Vagina (tissue), 2 donors: ENCODE results near the gene PRKRIP1. TPM values are rescaled to one million over a fixed set of nuclear protein-coding genes. Genes with fewer than 3 reads are reported as not detected.
"Not testable (repeated sequence)": the region's sequence is repeated elsewhere in the genome, so short reads cannot be mapped to it uniquely, and the experiment has no call there.

ENCODE experiments used
- DNase-seq, 2 donors: peaks; one replicate each; pipeline ENCODE4 v3.0.0-alpha.2; 2017; ENCODE audit errors: extremely low spot score in 2 of 2
- H3K27ac ChIP-seq: fragments of 200-600 bp; sonication (generic); one replicate; pipeline ENCODE4 v1.5.1; 2019
- H3K27me3 ChIP-seq: fragments of 200-600 bp; sonication (generic); one replicate; pipeline ENCODE4 v1.5.1; 2019
- H3K36me3 ChIP-seq, 2 donors: fragments of 200-600 bp; sonication (generic); one replicate each; pipeline ENCODE4 v1.5.1; 2017 to 2019
- H3K4me1 ChIP-seq: fragments of 200-600 bp; sonication (generic); one replicate; pipeline ENCODE4 v1.5.1; 2019
- H3K4me3 ChIP-seq, 2 donors: fragments of 200-600 bp; sonication (generic); 1 replicate in 1 of 2; 2 replicates in 1 of 2; pipeline ENCODE4 v1.5.1; 2016 to 2019
- H3K9me3 ChIP-seq: fragments of 200-600 bp; sonication (generic); one replicate; pipeline ENCODE4 v1.5.1; 2019
- POLR2A ChIP-seq, 2 donors: fragments of 450-650 bp; IDR thresholded peaks; one replicate each; pipeline ENCODE4 v1.6.1; 2017; ENCODE audit warnings: antibody characterized with exemption in 2 of 2, mild to moderate bottlenecking in 2 of 2, moderate library complexity in 2 of 2
- POLR2AphosphoS5 ChIP-seq, 2 donors: sonication (generic); formaldehyde crosslinking; IDR thresholded peaks; one replicate each; pipeline ENCODE4 v1.9.0; 2017; ENCODE audit warnings: antibody characterized with exemption in 2 of 2, mild to moderate bottlenecking in 2 of 2, low read depth in 1 of 2; ENCODE audit not compliant: insufficient read depth in 1 of 2
- intact Hi-C: fragments of 100-400 bp; cut with DNase I; formaldehyde crosslinking; loops from one replicate; pipeline ENCODE4 v1.15.1; 2023
- total RNA-seq: library from RNA; depleted of rRNA; stranded (reverse); fragments of >200 nt; gene quantifications from one replicate; pipeline ENCODE4 v1.2.3, GENCODE V29; 2016
- TF ChIP-seq, protein P1 (sequence below), 3 experiments: fragments of 450-650 bp in 2 of 3; fragments of 200-600 bp in 1 of 3; sonication (generic) in 1 of 3; IDR thresholded peaks; one replicate each; pipeline ENCODE4 v1.5.1; 2017 to 2019; ENCODE audit warnings: antibody characterized with exemption in 3 of 3, mild to moderate bottlenecking in 2 of 3, moderate library complexity in 2 of 3

Gene PRKRIP1
- total RNA-seq, 1 donor from 2014 or later: 17.4 TPM

DNA sequence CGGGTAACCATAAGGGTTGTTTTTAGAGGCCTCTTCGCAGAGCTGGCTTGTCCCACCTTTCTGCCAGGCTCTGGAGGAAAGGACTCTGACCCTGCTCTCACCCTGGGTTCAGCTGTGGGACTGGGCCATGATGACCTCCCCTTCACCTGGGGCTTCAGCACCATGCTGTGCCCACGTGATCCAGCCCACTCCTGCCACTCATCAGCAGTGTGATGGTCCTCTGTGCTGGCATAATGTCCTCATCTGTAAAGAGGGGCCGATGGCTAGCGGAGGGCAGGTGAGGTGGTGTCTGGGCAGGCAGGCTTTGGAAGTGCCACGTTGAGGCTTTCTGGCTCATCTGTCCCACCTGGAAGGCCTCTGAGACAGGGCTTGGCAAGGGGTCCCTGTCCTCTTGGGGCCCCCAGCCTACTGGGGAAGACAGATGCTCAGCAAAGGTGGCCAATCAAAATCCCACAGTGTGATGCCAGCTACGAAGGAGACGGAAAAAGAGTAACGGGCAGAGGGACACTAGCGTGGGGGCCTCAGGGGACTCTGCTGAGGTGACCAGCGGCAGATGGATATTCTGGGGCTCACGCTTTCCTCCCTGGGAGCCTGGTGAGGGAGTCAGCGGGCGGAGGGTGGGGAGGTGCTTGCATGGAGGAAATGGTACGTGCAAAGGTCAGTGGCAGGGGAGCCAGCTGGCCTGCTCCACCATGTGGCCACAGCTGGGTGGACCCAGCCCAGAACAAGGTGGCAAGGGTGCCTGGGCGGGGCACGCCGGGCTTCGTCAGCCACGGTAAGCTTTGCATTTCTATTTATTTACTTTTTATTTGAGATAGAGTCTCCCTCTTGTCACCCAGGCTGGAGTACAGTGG is 74.0 kb downstream of the PRKRIP1 start:
- H3K27me3 ChIP-seq: no peaks in the 10 kb centered on the region
- no peaks in the 10 kb centered on the region for H3K9me3 ChIP-seq
- intact Hi-C loops: no loop called here
- peaks cover 0 to 14% of the 10 kb centered on the region in 2 donors for H3K36me3 ChIP-seq
- TF ChIP-seq POLR2AphosphoS5 (IDR thresholded peaks at IDR 0.05; ENCODE audit: insufficient read depth in 1 of 2, low read depth in 1 of 2) (no peak), POLR2A (IDR thresholded peaks at IDR 0.05) (no peak)
- TF ChIP-seq, protein P1, sequence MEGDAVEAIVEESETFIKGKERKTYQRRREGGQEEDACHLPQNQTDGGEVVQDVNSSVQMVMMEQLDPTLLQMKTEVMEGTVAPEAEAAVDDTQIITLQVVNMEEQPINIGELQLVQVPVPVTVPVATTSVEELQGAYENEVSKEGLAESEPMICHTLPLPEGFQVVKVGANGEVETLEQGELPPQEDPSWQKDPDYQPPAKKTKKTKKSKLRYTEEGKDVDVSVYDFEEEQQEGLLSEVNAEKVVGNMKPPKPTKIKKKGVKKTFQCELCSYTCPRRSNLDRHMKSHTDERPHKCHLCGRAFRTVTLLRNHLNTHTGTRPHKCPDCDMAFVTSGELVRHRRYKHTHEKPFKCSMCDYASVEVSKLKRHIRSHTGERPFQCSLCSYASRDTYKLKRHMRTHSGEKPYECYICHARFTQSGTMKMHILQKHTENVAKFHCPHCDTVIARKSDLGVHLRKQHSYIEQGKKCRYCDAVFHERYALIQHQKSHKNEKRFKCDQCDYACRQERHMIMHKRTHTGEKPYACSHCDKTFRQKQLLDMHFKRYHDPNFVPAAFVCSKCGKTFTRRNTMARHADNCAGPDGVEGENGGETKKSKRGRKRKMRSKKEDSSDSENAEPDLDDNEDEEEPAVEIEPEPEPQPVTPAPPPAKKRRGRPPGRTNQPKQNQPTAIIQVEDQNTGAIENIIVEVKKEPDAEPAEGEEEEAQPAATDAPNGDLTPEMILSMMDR (IDR thresholded peaks at IDR 0.05): no peak
- H3K4me3 ChIP-seq: no peak overlapping the region
- no peak overlapping the region for H3K27ac ChIP-seq
- peaks cover 11% of the 10 kb centered on the region for H3K4me1 ChIP-seq
- DNase-seq: no peak

DNA sequence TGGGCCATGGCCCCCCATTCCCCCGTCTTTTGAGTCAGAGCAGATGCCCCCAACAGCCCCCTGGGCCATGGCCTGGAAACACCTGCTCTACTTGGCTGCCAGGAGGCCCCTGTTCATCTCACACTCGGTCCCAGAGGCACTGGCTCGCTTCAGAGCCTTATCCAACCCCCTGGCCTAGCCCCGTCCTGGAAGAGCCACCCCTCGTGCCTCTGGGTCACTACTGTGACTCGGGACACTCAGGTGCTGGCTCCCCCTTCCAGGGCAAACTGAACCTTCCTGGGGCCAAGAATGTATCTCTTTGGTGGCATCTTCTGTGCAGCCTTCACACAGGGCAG is 75.6 kb downstream of the PRKRIP1 start:
- intact Hi-C loops: no loop called here
- Histone ChIP-seq H3K27me3 (no peaks in the 10 kb centered on the region), H3K27ac (no peak overlapping the region), H3K4me1 (no peaks in the 10 kb centered on the region), H3K4me3 (no peak overlapping the region), H3K9me3 (no peaks in the 10 kb centered on the region), H3K36me3 (peaks cover 0 to 18% of the 10 kb centered on the region in 2 donors)
- TF ChIP-seq POLR2AphosphoS5 (IDR thresholded peaks at IDR 0.05; ENCODE audit: insufficient read depth in 1 of 2, low read depth in 1 of 2) (no peak), POLR2A (IDR thresholded peaks at IDR 0.05) (no peak)
- TF ChIP-seq, protein P1 (IDR thresholded peaks at IDR 0.05): no peak
- DNase-seq: no peak

DNA sequence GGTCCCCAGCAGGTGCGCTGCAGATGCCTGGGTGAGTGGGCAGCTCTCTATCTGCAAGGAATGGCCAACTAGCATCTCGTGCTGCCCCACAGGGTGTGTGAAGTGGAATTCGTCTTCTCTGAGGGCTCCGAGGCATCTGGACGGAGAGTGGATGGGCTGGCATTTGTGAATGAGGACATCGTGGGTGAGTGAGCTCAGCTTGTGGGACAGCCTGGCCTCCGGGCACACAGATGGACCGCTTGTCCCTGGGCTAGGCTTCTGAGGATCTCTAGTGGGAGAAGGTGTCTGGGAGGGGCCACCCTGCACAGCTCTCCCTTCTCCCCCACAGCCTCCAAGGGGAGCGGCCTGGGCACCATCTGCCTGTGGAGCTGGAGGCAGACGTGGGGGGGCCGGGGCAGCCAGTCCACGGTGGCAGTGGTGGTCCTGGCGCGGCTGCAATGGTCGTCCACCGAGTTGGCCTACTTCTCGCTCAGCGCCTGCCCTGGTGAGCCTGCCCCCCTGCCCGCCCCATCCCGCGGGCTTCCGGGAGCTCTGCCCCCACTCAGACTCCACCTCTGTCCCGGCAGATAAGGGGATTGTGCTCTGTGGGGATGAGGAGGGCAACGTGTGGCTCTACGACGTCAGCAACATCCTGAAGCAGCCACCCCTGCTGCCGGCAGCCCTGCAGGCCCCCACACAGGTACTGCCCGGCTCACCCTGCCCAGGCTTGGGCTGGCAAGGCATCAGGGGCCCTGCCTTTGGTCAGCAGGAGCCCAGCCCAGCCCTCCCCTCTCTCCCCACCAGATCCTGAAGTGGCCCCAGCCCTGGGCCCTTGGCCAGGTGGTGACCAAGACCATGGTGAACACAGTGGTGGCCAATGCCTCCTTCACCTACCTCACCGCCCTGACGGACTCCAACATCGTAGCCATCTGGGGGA is 76.2 kb downstream of the PRKRIP1 start:
- no peak overlapping the region for H3K27ac ChIP-seq
- no peak overlapping the region for H3K4me3 ChIP-seq
- no peaks in the 10 kb centered on the region for H3K4me1 ChIP-seq
- H3K36me3 ChIP-seq: peaks cover 0 to 18% of the 10 kb centered on the region in 2 donors
- intact Hi-C loops: no loop called here
- H3K27me3 ChIP-seq: no peaks in the 10 kb centered on the region
- no peaks in the 10 kb centered on the region for H3K9me3 ChIP-seq
- TF ChIP-seq POLR2AphosphoS5 (IDR thresholded peaks at IDR 0.05; ENCODE audit: insufficient read depth in 1 of 2, low read depth in 1 of 2): no peak
- DNase-seq: no peak

DNA sequence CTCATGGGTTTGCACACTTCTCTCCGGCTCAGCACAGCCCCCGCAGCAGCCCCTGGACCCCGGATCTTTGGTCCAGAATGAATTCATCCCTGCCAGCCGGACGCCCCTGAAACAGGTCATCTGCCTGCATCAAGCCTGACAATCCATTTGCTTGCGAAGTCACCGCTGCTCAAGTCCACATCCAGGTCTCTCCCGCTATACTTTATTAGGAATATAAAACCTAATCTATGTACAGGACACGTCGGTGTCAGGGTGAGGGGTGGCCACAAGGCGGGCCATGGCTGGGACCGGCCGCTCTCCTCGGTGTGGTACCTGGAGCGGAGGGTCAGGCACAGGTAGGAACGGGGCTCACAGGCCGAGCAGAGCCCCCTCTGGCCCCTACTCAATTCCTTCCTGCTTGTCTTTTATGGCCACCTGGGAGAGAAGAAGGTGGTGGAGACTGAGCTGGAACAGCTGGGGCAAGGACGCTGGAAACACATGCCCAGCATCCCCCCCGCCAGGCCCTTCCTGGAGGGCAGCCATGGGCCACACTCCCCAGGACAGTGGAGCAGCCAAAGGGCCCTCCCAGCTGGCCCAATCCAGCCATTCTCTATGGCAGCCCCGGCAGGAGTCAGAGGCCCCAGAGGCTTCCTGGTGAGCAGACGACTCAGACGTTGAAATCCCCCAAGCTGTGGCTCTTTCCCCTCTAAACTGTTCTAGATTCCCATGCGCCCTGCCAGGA is 77.3 kb downstream of the PRKRIP1 start:
- Histone ChIP-seq H3K4me1 (no peaks in the 10 kb centered on the region), H3K4me3 (no peak overlapping the region), H3K9me3 (no peaks in the 10 kb centered on the region), H3K36me3 (peaks cover 0 to 18% of the 10 kb centered on the region in 2 donors), H3K27me3 (no peaks in the 10 kb centered on the region), H3K27ac (no peak overlapping the region)
- DNase-seq: no peak
- TF ChIP-seq POLR2A (IDR thresholded peaks at IDR 0.05) (no peak), POLR2AphosphoS5 (IDR thresholded peaks at IDR 0.05; ENCODE audit: insufficient read depth in 1 of 2, low read depth in 1 of 2) (no peak)
- TF ChIP-seq, protein P1 (IDR thresholded peaks at IDR 0.05): no peak
- intact Hi-C loops: no loop called here

DNA sequence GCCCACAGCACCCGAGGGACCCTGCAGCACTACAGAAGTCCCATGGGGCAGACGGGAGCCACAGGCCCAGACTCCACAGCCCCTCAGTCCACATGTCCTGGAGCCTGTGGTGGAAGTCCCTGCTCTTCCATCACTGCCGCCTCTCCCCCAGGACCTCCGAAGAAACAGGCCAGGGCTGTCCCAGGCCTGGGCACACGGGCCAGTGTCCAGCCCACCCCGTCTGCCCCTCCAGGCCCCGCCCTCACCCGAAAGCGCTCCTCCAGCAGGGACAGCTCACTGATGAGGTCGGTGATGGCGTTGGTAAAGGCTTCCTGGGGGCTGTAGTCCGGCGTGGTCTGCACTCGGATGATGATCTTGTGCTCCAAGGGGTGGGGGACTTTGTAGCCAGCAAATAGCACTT is 78.0 kb downstream of the PRKRIP1 start:
- intact Hi-C loops, H3K27me3 ChIP-seq, H3K27ac ChIP-seq, DNase-seq, H3K9me3 ChIP-seq, H3K4me1 ChIP-seq, H3K4me3 ChIP-seq: not testable (repeated sequence)
- peaks cover 0 to 18% of the 10 kb centered on the region in 2 donors for H3K36me3 ChIP-seq

DNA sequence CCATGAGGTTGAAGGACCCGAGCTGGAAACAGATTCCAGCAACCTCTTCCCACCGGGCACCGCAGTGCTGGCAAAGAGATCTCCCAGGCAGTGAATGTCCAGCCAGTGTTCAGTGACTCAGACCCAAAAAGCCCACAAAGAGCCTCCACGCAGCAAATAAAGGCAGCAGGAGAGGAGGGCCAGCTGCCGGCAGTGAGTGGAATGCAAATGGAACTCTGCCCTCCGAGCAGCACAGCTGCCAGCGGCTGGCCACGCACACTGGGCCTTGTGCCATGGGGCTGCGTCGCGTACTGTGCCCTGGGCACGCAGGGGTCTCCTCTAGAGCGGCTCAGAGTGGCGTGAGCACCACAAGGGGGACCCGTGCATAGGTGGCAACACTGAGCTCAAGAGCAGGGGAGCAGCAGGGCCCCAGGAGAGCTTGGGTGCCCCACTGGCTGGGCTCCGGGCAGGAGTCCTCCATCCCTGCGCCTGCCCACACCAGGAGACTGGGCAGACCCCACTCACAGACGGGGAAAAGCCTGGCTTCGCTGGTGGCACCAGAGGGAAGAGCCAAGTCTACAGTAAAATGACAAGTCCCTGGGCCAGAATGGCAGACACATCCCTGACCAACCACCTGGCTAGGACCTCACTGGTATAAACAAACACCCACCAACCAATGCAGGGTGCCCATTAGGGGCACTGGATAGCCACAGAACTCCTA is 78.7 kb downstream of the PRKRIP1 start:
- H3K27me3 ChIP-seq, H3K4me3 ChIP-seq, H3K27ac ChIP-seq, H3K4me1 ChIP-seq, DNase-seq, H3K9me3 ChIP-seq, intact Hi-C loops: not testable (repeated sequence)
- H3K36me3 ChIP-seq: peaks cover 0 to 18% of the 10 kb centered on the region in 2 donors
